Smooth muscle cell (in vitro differentiated cells): ENCODE results near the gene EME2. TPM values are rescaled to one million over a fixed set of nuclear protein-coding genes. Genes with fewer than 3 reads are reported as not detected.

Source experiments
- DNase-seq: peaks from one replicate; lab custom pipeline; 2025; ENCODE audit not compliant: unreplicated experiment; lab: John Stamatoyannopoulos, UW
- H2AFZ ChIP-seq: fragments of 200-600 bp; sonication (generic); 2 replicates; pipeline ENCODE4 v1.6.0; 2016; ENCODE audit warnings: antibody characterized with exemption, low read depth, mild to moderate bottlenecking
- H3F3A ChIP-seq: fragments of 200-600 bp; sonication (generic); 2 replicates; pipeline ENCODE4 v1.6.0; 2017; ENCODE audit warnings: antibody characterized with exemption, low read depth
- H3K27ac ChIP-seq: fragments of 200-600 bp; sonication (generic); 2 replicates; pipeline ENCODE4 v1.5.1; 2016; ENCODE audit warnings: low read depth, mild to moderate bottlenecking
- H3K27me3 ChIP-seq: fragments of 200-600 bp; sonication (generic); 2 replicates; pipeline ENCODE4 v1.6.1; 2016; ENCODE audit warnings: low read depth, mild to moderate bottlenecking
- H3K36me3 ChIP-seq: fragments of 200-600 bp; sonication (generic); 2 replicates; pipeline ENCODE4 v1.5.1; 2016; ENCODE audit warnings: low read depth
- H3K4me1 ChIP-seq: fragments of 200-600 bp; sonication (generic); 2 replicates; pipeline ENCODE4 v1.5.1; 2016; ENCODE audit warnings: low read depth
- H3K4me2 ChIP-seq: fragments of 200-600 bp; sonication (generic); 2 replicates; pipeline ENCODE4 v1.6.0; 2016; ENCODE audit warnings: mild to moderate bottlenecking
- H3K4me3 ChIP-seq: fragments of 200-600 bp; sonication (generic); 2 replicates; pipeline ENCODE4 v1.5.1; 2016; ENCODE audit warnings: mild to moderate bottlenecking
- H3K79me2 ChIP-seq: fragments of 200-600 bp; sonication (generic); 2 replicates; pipeline ENCODE4 v1.6.0; 2016; ENCODE audit warnings: low read depth, mild to moderate bottlenecking
- H3K9ac ChIP-seq: fragments of 200-600 bp; sonication (generic); 2 replicates; pipeline ENCODE4 v1.6.0; 2016; ENCODE audit warnings: low read depth
- H3K9me3 ChIP-seq: fragments of 200-600 bp; sonication (generic); replicated peaks from 2 replicates; pipeline ENCODE4 v1.5.1; 2016; ENCODE audit warnings: low read depth
- H4K20me1 ChIP-seq: fragments of 200-600 bp; sonication (generic); 2 replicates; pipeline ENCODE4 v1.6.0; 2016; ENCODE audit warnings: low read depth
- WGBS: methylation state at CpG from one replicate; pipeline ENCODE4 v1.1.7; 2016; ENCODE audit warnings: low lambda C conversion rate; 5-methylcytosine and 5-hydroxymethylcytosine counted together
- polyA plus RNA-seq: library from polyadenylated mRNA; unstranded; fragments of >200 nt; fragmentation: Nextera tagmentation; extraction: Ambion mirVana; gene quantifications from 2 replicates; pipeline ENCODE4 v1.2.1, GENCODE V29; 2016
- total RNA-seq: library from RNA; depleted of rRNA; stranded (reverse); fragments of >200 nt; gene quantifications from 2 replicates; pipeline ENCODE4 v1.2.3, GENCODE V29; 2014
- TF ChIP-seq, protein P1 (sequence below): fragments of 200-600 bp; sonication (generic); IDR thresholded peaks from 2 replicates; pipeline ENCODE4 v1.5.1; 2017; ENCODE audit warnings: borderline replicate concordance, mild to moderate bottlenecking, antibody characterized with exemption; ENCODE audit not compliant: insufficient read depth, poor library complexity, severe bottlenecking

Gene EME2
- total and polyA plus RNA-seq, 2 experiments from 2014 or later = 3.6 to 3.8 TPM

DNA sequence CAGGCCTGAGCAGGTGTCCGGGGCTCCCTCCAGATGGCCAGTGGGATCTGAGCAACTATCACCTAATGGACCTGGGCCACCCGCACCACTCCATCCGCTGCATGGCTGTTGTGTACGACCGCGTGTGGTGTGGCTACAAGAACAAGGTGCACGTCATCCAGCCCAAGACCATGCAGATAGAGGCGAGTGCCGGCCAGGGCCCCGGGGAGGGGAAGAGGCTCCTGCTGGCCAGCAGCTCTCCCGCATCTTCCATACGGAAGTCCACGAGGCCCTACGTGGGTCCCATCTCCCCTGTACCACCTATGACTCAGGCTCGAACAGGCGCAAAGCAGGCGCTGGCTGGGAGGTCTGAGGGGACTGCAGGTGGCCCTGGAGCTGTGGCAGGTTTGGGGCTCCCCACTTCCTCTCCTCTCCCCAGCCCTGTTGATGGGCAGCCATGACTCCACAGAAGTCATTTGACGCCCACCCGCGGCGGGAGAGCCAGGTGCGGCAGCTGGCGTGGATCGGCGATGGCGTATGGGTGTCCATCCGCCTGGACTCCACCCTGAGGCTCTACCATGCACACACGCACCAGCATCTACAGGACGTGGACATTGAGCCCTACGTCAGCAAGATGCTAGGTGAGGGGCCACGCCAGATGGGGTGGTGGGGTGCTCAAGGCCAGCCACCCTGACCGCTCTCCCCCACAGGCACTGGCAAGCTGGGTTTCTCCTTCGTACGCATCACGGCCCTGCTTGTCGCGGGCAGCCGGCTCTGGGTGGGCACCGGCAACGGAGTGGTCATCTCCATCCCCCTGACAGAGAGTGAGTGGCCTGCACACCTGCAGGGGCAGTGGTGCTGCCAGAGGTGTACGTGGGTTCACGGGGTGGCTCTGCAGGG lies 5.3 kb upstream of the EME2 start:
- Histone ChIP-seq H4K20me1 (peaks cover 14% of the 10 kb centered on the region), H3K4me1 (peaks cover 11% of the 10 kb centered on the region), H2AFZ (no peak overlapping the region), H3K36me3 (no peaks in the 10 kb centered on the region), H3K9ac (no peak overlapping the region), H3K9me3 (no peaks in the 10 kb centered on the region), H3F3A (peaks cover 8% of the 10 kb centered on the region), H3K4me3 (no peak overlapping the region), H3K27me3 (no peaks in the 10 kb centered on the region), H3K79me2 (peaks cover 5% of the 10 kb centered on the region), H3K4me2 (no peak overlapping the region), H3K27ac (no peak overlapping the region)
- no peak for DNase-seq
- WGBS = 98% methylated on average over 42 of the region's 42 CpGs
- TF ChIP-seq, protein P1, sequence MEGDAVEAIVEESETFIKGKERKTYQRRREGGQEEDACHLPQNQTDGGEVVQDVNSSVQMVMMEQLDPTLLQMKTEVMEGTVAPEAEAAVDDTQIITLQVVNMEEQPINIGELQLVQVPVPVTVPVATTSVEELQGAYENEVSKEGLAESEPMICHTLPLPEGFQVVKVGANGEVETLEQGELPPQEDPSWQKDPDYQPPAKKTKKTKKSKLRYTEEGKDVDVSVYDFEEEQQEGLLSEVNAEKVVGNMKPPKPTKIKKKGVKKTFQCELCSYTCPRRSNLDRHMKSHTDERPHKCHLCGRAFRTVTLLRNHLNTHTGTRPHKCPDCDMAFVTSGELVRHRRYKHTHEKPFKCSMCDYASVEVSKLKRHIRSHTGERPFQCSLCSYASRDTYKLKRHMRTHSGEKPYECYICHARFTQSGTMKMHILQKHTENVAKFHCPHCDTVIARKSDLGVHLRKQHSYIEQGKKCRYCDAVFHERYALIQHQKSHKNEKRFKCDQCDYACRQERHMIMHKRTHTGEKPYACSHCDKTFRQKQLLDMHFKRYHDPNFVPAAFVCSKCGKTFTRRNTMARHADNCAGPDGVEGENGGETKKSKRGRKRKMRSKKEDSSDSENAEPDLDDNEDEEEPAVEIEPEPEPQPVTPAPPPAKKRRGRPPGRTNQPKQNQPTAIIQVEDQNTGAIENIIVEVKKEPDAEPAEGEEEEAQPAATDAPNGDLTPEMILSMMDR = no peak

DNA sequence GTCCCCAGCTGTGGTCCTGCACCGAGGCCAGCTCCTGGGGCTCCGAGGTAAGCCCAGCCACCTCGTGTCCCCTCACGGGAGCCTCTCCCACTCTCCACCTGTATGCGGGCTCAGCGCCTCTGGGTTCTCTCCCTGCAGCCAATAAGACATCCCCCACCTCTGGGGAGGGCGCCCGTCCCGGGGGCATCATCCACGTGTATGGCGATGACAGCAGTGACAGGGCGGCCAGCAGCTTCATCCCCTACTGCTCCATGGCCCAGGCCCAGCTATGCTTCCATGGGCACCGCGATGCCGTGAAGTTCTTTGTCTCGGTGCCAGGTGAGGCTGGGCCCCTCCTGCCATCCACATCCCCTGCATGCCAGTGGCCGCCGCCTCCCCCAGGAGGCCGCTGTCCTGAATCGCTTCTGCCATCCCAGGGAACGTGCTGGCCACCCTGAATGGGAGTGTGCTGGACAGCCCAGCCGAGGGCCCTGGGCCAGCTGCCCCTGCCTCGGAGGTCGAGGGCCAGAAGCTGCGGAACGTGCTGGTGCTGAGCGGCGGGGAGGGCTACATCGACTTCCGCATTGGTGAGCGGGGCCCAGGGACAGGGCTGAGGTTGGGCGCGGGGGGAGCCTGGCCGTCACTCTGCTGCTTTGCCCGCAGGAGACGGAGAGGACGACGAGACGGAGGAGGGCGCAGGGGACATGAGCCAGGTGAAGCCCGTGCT lies 4.4 kb upstream of the EME2 start:
- H3K27me3 ChIP-seq = no peaks in the 10 kb centered on the region
- no peak for DNase-seq
- WGBS = 93% methylated on average over 31 of the region's 41 CpGs
- H3K4me3 ChIP-seq = no peak overlapping the region
- peaks cover 13% of the 10 kb centered on the region for H3K4me1 ChIP-seq
- no peaks in the 10 kb centered on the region for H3K36me3 ChIP-seq
- peaks cover 5% of the 10 kb centered on the region for H3K79me2 ChIP-seq
- TF ChIP-seq, protein P1 = no peak
- H2AFZ ChIP-seq = no peak overlapping the region
- no peak overlapping the region for H3K4me2 ChIP-seq
- H3K27ac ChIP-seq = no peak overlapping the region
- peaks cover 14% of the 10 kb centered on the region for H4K20me1 ChIP-seq
- H3K9ac ChIP-seq = no peak overlapping the region
- H3K9me3 ChIP-seq = no peaks in the 10 kb centered on the region
- peaks cover 8% of the 10 kb centered on the region for H3F3A ChIP-seq

DNA sequence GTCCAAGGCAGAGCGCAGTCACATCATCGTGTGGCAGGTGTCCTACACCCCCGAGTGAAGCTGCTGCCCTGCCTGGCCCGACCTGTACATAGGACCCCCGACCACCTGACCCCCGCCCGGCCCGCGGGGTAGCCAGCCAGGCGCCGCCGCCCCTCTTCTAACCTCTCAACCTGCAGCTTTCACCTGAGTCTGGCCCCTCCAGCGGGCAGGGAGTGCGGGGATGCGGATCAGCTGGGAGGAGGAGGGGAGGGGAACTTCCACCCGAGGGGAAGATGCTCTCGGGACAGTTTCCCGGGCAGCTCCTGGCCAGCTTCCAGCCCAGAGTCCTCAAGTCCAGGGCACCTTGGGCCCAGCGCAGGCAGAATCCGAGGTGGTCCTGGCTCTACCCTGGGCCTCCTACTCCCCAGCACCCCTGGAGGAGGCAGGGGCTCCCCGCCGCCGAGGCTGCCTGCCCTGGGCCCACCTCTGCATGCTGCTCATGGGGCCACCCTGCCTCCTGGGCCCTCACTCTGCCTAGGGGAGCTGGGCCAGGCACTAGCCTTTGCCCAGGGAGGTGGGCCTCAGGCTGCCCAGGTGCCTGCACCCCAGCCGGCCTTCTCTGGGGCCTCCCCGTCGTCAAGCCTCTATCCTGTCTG lies 3.7 kb upstream of the EME2 start:
- no peaks in the 10 kb centered on the region for H3K9me3 ChIP-seq
- DNase-seq = no peak
- peaks cover 15% of the 10 kb centered on the region for H3K4me1 ChIP-seq
- H3K27ac ChIP-seq = peak overlapping the region; percentile 15
- no peak overlapping the region for H3K4me3 ChIP-seq
- H3K4me2 ChIP-seq = no peak overlapping the region
- TF ChIP-seq, protein P1 = no peak
- no peaks in the 10 kb centered on the region for H3K36me3 ChIP-seq
- H4K20me1 ChIP-seq = peaks cover 16% of the 10 kb centered on the region
- no peak overlapping the region for H2AFZ ChIP-seq
- H3F3A ChIP-seq = peaks cover 8% of the 10 kb centered on the region
- no peak overlapping the region for H3K9ac ChIP-seq
- H3K79me2 ChIP-seq = peaks cover 9% of the 10 kb centered on the region
- no peaks in the 10 kb centered on the region for H3K27me3 ChIP-seq
- 87% methylated on average over 16 of the region's 26 CpGs for WGBS
